Stimulated activated CD4-positive, alpha-beta T cell treated with anti-CD3 and anti-CD28 coated beads, TNF-alpha, amount 100 ng/mL, for 48 hours (primary cell): Measurements from ENCODE around the gene IRF2BP2.

Experiments used
- DNase-seq, 3 donors: peaks; one replicate each; pipeline ENCODE4 v3.0.0-alpha.2; 2020; ENCODE audit warnings: low read depth in 3 of 3

The IRF2BP2 gene

GRCh38 chr1:234613128-234613875, 3.3 kb upstream of the IRF2BP2 start:
- DNase-seq, result no peak

GRCh38 chr1:234612352-234613127, 2.6 kb upstream of the IRF2BP2 start:
- peak in 1 of 3 donors; percentile 67 for DNase-seq

- DNase-seq, result no peak
These were observed 1.9 kb upstream of the IRF2BP2 start for GRCh38 chr1:234611847-234612351.

- no peak for DNase-seq
These were observed 1.4 kb upstream of the IRF2BP2 start for GRCh38 chr1:234611225-234611846.

DNA sequence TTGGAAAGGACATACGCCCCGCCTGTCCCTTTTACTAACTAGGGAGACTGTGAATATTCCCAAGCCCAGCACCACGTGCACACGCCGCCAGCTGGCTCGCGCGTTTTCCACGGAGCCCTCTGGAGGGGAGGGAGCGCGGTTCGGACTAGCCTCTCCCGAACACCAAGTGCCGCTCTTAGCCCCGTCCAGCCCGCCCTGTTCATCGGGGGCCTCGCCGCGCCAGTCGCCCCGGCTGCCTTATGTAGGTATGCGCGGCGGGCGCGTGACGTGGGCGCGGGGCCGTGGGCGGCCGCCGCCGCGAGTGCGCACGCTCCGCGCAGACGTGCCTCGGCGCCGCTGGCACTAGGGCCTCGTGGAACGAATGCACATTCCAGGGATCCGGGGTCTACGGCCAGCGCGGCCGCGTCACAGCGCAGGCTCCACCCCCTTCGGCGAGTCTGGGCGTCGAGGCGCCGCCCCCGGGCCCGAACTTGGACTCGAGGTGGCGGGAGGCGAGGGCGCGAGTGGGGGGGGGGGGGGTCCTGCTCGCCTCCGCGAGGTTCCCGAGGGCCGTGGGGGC, 767 bp upstream of the IRF2BP2 start:
- peak; percentile 77 to 87 (median 87) for DNase-seq

GRCh38 chr1:234609691-234610042, 311 bp downstream of the IRF2BP2 start:
- no peak for DNase-seq

GRCh38 chr1:234608911-234609690, 877 bp downstream of the IRF2BP2 start:
- peak in 2 of 3 donors; percentile 61 to 62 for DNase-seq

DNA sequence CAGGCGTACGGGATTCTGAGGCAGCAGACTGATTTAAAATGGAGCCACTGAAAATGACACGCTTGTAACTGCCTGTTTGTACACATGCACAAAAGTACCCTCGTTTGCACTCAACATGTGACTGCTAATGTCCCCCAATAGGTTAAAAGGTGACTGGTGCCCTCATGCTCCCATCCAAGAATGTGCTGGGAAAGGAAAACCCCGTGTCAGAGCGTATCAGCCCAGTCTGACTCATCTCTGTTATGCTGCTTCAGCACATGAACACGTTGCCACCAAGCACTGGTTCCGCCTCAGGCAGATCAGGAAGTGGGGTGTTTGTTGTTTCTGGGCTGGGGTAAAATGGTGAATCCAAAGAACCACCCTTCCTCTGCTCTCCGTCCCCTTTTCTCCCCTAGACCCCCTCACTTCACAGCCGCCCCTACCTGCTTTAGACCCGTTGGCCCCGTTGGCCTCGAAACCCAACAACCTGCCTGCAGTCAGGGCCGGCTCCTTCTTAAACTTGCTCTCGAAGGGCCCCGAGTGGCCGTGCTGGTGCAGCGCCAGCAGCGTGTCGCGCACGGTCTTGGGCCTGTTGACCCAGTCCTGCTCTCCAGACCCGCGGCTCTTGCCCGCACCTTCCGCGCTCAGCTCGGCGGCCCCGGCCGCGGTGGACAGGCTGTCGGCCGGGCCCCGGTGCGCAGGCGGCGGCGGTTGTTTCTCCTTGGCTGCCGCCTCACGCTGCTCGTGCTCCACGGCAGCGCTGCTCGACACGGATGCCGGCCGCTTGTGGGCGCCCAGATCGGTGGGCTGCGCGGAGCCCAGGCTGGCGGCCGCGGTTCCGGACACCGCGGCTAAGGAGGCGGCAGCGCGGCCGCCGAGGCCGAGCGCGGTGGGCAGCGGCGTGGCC, 1.7 kb downstream of the IRF2BP2 start:
- peak in 2 of 3 donors; percentile 61 to 67 for DNase-seq

DNA sequence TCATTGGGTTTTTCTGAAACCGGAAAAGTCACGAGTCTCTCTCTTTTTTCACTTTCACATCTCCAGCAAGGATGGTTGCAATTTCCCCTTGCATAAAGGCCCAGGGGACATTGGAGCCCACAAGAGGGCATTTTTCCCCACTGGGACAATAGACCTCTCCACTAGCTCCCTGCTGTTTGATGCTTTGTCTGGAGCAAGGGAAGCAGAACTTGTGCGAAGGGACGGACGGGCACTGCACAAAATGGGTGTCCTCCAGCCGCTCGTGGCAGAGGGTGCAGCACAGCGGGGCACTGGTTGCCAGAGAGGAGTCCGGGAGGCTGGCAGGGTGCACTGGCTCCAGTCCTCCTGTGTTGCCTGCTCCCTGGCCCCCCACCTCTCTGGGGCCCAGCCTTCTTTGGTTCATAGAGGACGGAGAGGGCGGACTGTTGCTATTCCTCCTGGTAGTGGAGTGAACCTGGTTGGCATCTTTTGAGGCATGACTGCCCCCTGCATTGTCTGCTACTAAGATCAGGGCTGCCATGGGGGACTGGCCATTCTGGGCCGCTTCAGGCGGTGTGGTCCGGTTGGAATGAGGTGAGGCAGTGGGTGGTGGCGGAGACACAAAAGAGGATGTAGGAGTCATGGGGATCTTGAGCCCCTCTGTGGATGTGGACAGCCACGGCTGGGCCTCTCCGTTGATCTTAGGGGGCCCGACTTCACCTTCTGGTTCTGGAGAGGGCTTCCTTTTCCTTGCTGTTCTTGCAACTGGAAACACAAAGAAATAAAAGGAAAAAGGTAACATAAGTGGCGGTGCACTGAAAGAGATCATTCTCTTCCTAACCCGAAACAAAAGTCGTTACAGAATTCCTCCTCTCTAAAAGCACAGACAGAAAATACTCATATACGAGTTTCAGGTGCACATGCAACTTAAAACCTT, 2.6 kb downstream of the IRF2BP2 start:
- no peak for DNase-seq

GRCh38 chr1:234606784-234607108, 3.2 kb downstream of the IRF2BP2 start:
- no peak for DNase-seq

GRCh38 chr1:234605983-234606783, 3.8 kb downstream of the IRF2BP2 start:
- DNase-seq, result peak in 1 of 3 donors; percentile 32

DNA sequence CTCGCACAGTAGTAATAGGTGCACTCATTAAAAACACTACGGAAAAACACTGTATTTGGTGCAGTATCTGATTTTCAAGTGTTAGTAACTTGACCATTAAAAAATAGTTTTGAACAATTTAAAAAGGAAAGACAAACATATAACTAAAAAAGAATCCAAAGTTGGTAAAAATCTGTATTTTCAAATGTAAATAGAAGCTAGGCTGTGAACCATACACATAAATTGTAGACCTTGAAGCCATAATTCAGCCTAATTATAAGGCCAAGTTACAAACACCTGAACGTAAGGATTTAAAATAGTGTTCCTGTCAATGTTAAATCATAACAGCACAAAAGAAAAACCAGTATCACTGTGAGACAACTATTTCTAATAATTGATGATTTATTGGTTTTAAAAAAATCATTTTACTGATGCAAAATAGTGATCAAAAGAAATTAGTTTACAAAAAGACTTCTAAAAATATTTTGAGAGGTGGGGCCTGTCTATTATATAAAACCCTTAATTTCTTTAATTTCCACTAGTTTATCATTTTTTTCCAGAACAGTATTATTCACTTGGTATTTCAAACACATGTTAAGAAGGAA, 4.5 kb downstream of the IRF2BP2 start:
- no peak for DNase-seq

GRCh38 chr1:234604495-234605398, 5.2 kb downstream of the IRF2BP2 start:
- no peak for DNase-seq

DNA sequence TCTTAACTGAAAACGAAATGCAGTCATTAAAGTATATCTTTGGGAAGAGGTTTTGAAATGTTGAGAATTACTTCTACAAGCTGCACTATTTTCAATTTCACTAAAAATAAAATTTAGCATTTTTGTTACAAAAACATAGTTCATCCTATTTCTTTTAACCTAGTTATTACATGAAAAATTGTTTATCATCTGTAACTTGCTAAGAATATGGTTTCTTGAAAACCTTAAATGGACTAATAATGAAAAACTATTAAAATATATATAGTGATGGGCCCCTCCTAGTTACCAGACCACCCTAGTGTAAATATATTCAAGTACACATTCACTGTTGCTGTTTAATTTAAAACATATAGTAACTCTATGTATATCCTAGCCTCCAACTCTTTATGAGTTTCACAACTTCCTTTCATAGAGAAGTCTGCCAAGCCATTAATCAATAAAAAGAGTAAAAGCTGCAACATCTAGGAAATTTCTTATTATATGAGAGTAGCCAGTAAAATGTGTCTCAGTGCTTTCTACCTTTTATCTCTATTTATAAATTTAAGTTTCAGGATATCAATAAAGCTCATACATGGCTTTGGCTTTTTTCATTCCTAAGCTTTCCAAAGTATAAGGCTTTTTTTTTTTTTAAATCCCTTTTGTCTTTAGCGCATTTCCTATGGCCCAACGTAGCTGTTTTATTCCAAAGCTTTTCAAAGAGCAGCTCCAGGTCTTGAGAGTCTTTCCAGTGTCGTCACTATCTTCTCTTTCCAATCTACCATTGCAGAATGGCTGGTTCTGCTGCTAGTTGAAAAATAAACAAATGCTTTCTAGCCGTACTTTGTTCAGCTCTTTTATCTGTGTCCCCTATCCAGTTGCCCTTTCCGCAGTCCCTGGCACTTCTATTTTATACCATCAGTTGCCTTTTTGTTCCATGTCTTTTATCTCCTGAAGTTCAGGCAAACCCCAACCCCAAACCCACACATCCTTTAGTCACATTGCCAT, 6.5 kb downstream of the IRF2BP2 start:
- DNase-seq, result no peak

- DNase-seq, result no peak
These were observed 7.4 kb downstream of the IRF2BP2 start for GRCh38 chr1:234602334-234603220.
